Adrenal gland (tissue), 5 donors: Measurements from ENCODE around the gene TMEM238L.

Experiments used
- POLR2A ChIP-seq, 2 donors: fragments of 450-650 bp; IDR thresholded peaks; one replicate each; pipeline ENCODE4 v1.6.1; 2017; ENCODE audit warnings: antibody characterized with exemption in 2 of 2, mild to moderate bottlenecking in 2 of 2, moderate library complexity in 1 of 2
- TF ChIP-seq, protein P1 (sequence below), 6 experiments: fragments of 450-650 bp in 4 of 6; fragments of 200-600 bp in 2 of 6; sonication (generic) in 1 of 6; IDR thresholded peaks; 1 replicate in 5 of 6; 2 replicates in 1 of 6; pipeline versions ENCODE4 v1.5.1 to v1.8.0; 2016 to 2021; ENCODE audit warnings: antibody characterized with exemption in 6 of 6, mild to moderate bottlenecking in 2 of 6, moderate library complexity in 1 of 6
- donor health status: DM: no; HTN: no; CAD: no.

DNA sequence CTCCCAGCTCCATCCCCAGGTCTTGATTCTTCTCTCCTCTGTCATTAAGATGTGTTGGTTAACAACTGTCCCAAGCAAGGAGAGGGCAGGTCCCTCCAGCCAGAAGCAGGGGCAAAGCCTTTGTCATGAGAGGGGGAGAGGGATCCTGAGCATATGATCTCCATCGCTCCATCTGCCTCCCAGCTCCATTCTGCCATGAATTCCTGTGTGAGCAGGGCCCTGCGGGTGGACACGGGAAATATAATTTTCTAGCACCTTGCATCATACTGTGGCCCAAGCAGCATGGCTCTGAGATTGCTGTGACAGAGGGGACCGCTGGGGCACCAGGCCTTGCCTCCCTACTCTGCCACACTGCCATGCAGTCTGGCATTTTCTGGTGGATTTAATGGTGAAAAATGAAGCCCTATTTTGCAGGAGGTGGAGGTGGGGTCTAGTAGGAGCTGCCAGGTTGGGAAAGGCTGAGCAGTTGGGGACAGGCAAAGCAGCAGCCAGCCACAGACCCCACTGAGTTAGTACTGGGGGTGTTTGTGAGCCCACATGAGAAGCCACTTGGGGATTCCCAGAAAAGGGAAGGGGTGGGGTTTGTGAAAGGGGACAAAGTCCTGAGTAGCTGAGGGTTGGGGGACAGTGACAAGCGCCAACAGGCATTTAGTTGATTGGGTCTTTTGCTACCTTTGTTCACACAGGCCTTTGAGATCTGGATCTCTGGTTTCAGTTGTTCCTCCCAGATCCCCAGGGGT is 16.4 kb downstream of the TMEM238L start:
- TF ChIP-seq, protein P1, sequence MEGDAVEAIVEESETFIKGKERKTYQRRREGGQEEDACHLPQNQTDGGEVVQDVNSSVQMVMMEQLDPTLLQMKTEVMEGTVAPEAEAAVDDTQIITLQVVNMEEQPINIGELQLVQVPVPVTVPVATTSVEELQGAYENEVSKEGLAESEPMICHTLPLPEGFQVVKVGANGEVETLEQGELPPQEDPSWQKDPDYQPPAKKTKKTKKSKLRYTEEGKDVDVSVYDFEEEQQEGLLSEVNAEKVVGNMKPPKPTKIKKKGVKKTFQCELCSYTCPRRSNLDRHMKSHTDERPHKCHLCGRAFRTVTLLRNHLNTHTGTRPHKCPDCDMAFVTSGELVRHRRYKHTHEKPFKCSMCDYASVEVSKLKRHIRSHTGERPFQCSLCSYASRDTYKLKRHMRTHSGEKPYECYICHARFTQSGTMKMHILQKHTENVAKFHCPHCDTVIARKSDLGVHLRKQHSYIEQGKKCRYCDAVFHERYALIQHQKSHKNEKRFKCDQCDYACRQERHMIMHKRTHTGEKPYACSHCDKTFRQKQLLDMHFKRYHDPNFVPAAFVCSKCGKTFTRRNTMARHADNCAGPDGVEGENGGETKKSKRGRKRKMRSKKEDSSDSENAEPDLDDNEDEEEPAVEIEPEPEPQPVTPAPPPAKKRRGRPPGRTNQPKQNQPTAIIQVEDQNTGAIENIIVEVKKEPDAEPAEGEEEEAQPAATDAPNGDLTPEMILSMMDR (IDR thresholded peaks at IDR 0.05), result no peak
- no peak for TF ChIP-seq POLR2A (IDR thresholded peaks at IDR 0.05)
